K562 (cell line): ENCODE results near the gene AKT3. TPM values are rescaled to one million over a fixed set of nuclear protein-coding genes. Genes with fewer than 3 reads are reported as not detected.

Experiments
- ATAC-seq: fragments of 200-7000 bp; cut with Tn5 transposase; 3 replicates; pipeline ENCODE4 v1.9.1; 2020; ENCODE audit warnings: moderate library complexity
- BruUV-seq: library from RNA; stranded (reverse); fragments of 400-500 nt; replicated peaks from 2 replicates; lab custom pipeline; 2021; lab: Mats Ljungman, UMichigan
- CTCF ChIA-PET: fragments of 300-600 bp; formaldehyde crosslinking; extraction: SDS; loops from one replicate; lab custom pipeline; 2021; ENCODE audit warnings: low intra/inter-chr PET ratio; lab: Yijun Ruan, JAX
- POLR2A ChIA-PET: fragments of 300-600, 350-650 bp; sonication (Branson Sonifier 250); formaldehyde crosslinking; extraction: SDS; loops from one replicate; lab custom pipeline; 2021; ENCODE audit warnings: antibody characterized with exemption, inconsistent platforms; lab: Yijun Ruan, JAX
- DNase-seq, 4 experiments: peaks; one replicate each; pipeline versions ENCODE4 v3.0.0 to v3.0.0-alpha.2; 2011 to 2018; ENCODE audit warnings: low spot score in 3 of 4, mixed read lengths in 3 of 4; ENCODE audit errors: extremely low read depth in 1 of 4
- FAIRE-seq: peaks from 2 replicates; lab custom pipeline; 2011; peaks lifted over from hg19 to GRCh38; lab: Jason Lieb, UNC
- H2AFZ ChIP-seq: 2 replicates; pipeline ENCODE4 v1.6.0; 2011; ENCODE audit warnings: low read depth, low read length, control low read depth, inconsistent platforms
- H3K27ac ChIP-seq: fragments of 200-600 bp; 3 replicates; pipeline ENCODE4 v1.8.0; 2011; ENCODE audit warnings: low read depth, mild to moderate bottlenecking, control low read depth, inconsistent platforms, low read length, moderate library complexity, mixed read lengths; ENCODE audit errors: extremely low read depth
- H3K27me3 ChIP-seq, 2 experiments: fragments of 300-600 bp in 1 of 2; 2 replicates in 1 of 2; 3 replicates in 1 of 2; pipeline versions ENCODE4 v1.6.0 to v1.8.0; 2011; ENCODE audit warnings: inconsistent platforms in 2 of 2, low read length in 2 of 2, mild to moderate bottlenecking in 1 of 2, mixed read lengths in 1 of 2, moderate library complexity in 1 of 2; ENCODE audit not compliant: control insufficient read depth in 2 of 2, insufficient read depth in 2 of 2
- H3K36me3 ChIP-seq: fragments of 300-600 bp; 3 replicates; pipeline ENCODE4 v1.8.0; 2011; ENCODE audit warnings: mild to moderate bottlenecking, low read length, inconsistent platforms; ENCODE audit not compliant: control insufficient read depth, insufficient read depth
- H3K4me1 ChIP-seq, 2 experiments: fragments of 200-600 bp in 1 of 2; replicated peaks in 1 of 2; 2 replicates in 1 of 2; 3 replicates in 1 of 2; pipeline versions ENCODE4 v1.5.1 to v1.8.0; 2011; ENCODE audit warnings: inconsistent platforms in 2 of 2, low read length in 2 of 2, mild to moderate bottlenecking in 1 of 2, mixed read lengths in 1 of 2, moderate library complexity in 1 of 2; ENCODE audit not compliant: control insufficient read depth in 2 of 2, insufficient read depth in 2 of 2
- H3K4me2 ChIP-seq: 2 replicates; pipeline ENCODE4 v1.6.1; 2011; ENCODE audit warnings: low read length, control low read depth, inconsistent platforms, mixed read lengths; ENCODE audit not compliant: insufficient read depth
- H3K4me3 ChIP-seq: fragments of 200-600 bp; sonication (generic), shearing (Covaris generic); 2 replicates; pipeline ENCODE4 v1.5.1; 2016; ENCODE audit warnings: control low read depth, inconsistent platforms
- H3K79me2 ChIP-seq: fragments of 200-600 bp; 3 replicates; pipeline ENCODE4 v1.8.0; 2011; ENCODE audit warnings: low read length, inconsistent platforms; ENCODE audit not compliant: control insufficient read depth, insufficient read depth
- H3K9ac ChIP-seq, 2 experiments: 2 replicates each; pipeline versions ENCODE4 v1.6.0 to v1.6.1; 2011; ENCODE audit warnings: low read depth in 2 of 2, low read length in 2 of 2, control low read depth in 1 of 2, inconsistent platforms in 1 of 2, mild to moderate bottlenecking in 1 of 2, mixed read lengths in 1 of 2; ENCODE audit not compliant: insufficient read depth in 1 of 2
- H3K9me1 ChIP-seq: one replicate; pipeline ENCODE4 v1.6.0; 2011; ENCODE audit warnings: inconsistent platforms, mild to moderate bottlenecking, low read length, moderate library complexity; ENCODE audit not compliant: control insufficient read depth, insufficient read depth
- H3K9me3 ChIP-seq: replicated peaks from 2 replicates; pipeline ENCODE4 v1.5.1; 2011; ENCODE audit warnings: low read depth, low read length, inconsistent platforms; ENCODE audit not compliant: control insufficient read depth, insufficient read depth
- H4K20me1 ChIP-seq: replicated peaks from 2 replicates; pipeline ENCODE4 v1.6.1; 2011; ENCODE audit warnings: low read length, inconsistent platforms, mixed read lengths; ENCODE audit not compliant: control insufficient read depth, insufficient read depth
- CEBPZ ChIP-seq: fragments of 150-350 bp; IDR thresholded peaks from 2 replicates; pipeline ENCODE4 v1.6.1; 2014; ENCODE audit warnings: low read depth, mild to moderate bottlenecking, low read length, borderline replicate concordance
- ELF4 ChIP-seq: fragments of 450-650 bp; formaldehyde crosslinking; IDR thresholded peaks from 2 replicates; pipeline ENCODE4 v1.4.0; 2022; ENCODE audit warnings: missing genetic modification characterization
- KHSRP ChIP-seq: fragments of 450-650 bp; IDR thresholded peaks from 2 replicates; pipeline ENCODE4 v1.6.1; 2017
- NFYB ChIP-seq: IDR thresholded peaks from 2 replicates; pipeline ENCODE4 v1.6.1; 2011; ENCODE audit warnings: mild to moderate bottlenecking, moderate library complexity; ENCODE audit not compliant: insufficient read length; ENCODE audit errors: extremely low read depth
- NUFIP1 ChIP-seq: fragments of 450-650 bp; IDR thresholded peaks from 2 replicates; pipeline ENCODE4 v1.6.1; 2018; ENCODE audit not compliant: partially characterized antibody
- SMC3 ChIP-seq: conservative IDR thresholded peaks from 2 replicates; pipeline ENCODE4 v1.6.1; 2011; ENCODE audit warnings: low read depth, low read length, improper control_type of control experiment; ENCODE audit not compliant: insufficient read depth
- SRSF7 ChIP-seq: fragments of 200-400 bp; formaldehyde crosslinking; optimal IDR thresholded peaks from 2 replicates; pipeline ENCODE3; 2017; ENCODE audit warnings: mild to moderate bottlenecking, low read depth, low read length
- TAF9B ChIP-seq: fragments of 450-650 bp; IDR thresholded peaks from 2 replicates; pipeline ENCODE4 v1.6.1; 2018; ENCODE audit warnings: mild to moderate bottlenecking; ENCODE audit not compliant: partially characterized antibody
- TRIM28 ChIP-seq: fragments of 450-650 bp; IDR thresholded peaks from 2 replicates; pipeline ENCODE4 v1.6.1; 2017
- U2AF2 ChIP-seq: fragments of 200-400 bp; formaldehyde crosslinking; optimal IDR thresholded peaks from 2 replicates; pipeline ENCODE3; 2017; ENCODE audit warnings: low read depth, mild to moderate bottlenecking, low read length
- ZBTB43 ChIP-seq: sonication (generic); formaldehyde crosslinking; IDR thresholded peaks from 2 replicates; pipeline ENCODE4 v1.8.0; 2023; ENCODE audit warnings: mild to moderate bottlenecking, missing genetic modification reagents
- ZEB2 ChIP-seq: fragments of 450-650 bp; IDR thresholded peaks from 2 replicates; pipeline ENCODE4 v1.6.1; 2016
- ZNF140 ChIP-seq: fragments of 250-450 bp; sonication (Bioruptor Pico); IDR thresholded peaks from 2 replicates; pipeline ENCODE4 v1.8.0; 2021; ENCODE audit warnings: moderate library complexity, mild to moderate bottlenecking, inconsistent platforms
- ZNF766 ChIP-seq: fragments of 200-800 bp; sonication (Bioruptor generic); conservative IDR thresholded peaks from 2 replicates; pipeline ENCODE4 v1.6.1; 2016; ENCODE audit warnings: missing genetic modification characterization, missing compliant biosample characterization
- WGBS: fragments of 100-300 bp; shearing (Covaris generic); methylation state at CpG from one replicate; pipeline ENCODE4 v1.1.6; 2016; ENCODE audit warnings: low coverage, mixed read lengths; ENCODE audit not compliant: insufficient coverage; ENCODE audit errors: missing lambda C conversion rate; 5-methylcytosine and 5-hydroxymethylcytosine counted together
- in situ Hi-C: fragments of 300-500 bp; cut with MboI; formaldehyde crosslinking; loops from 4 replicates; pipeline ENCODE4 v1.15.0; 2018; ENCODE audit warnings: inconsistent platforms, mixed read lengths
- intact Hi-C: fragments of 100-400 bp; cut with micrococcal nuclease; formaldehyde crosslinking; loops from 2 replicates; pipeline ENCODE4 v1.14.2; 2022
- polyA plus RNA-seq, 8 experiments: library from polyadenylated mRNA; depleted of rRNA in 4 of 8; stranded (reverse) in 5 of 8; unstranded in 3 of 8; fragments of >200 nt; fragmentation: Nextera tagmentation in 2 of 8; fragmentation: Illumina TruSeq in 1 of 8; extraction: Ambion mirVana in 2 of 8; extraction: Trizol in 1 of 8; gene quantifications; 2 replicates each; pipeline versions ENCODE4 v1.2.1 to v1.2.3, GENCODE V29; 2011 to 2014; ENCODE audit warnings: inconsistent platforms in 1 of 8, missing spikeins in 1 of 8
- total RNA-seq, 7 experiments: library from RNA; depleted of rRNA in 6 of 7; stranded (reverse); fragments of >200 nt in 6 of 7; fragmentation: Illumina TruSeq in 2 of 7; extraction: Trizol in 2 of 7; gene quantifications; 2 replicates each; pipeline versions ENCODE4 v1.2.1 to v1.2.3, GENCODE V29; 2011 to 2021; ENCODE audit warnings: low replicate concordance in 1 of 7

The AKT3 gene
- total and polyA plus RNA-seq, 9 of the 15 experiments (the other 6 are each of a cell fraction or from before 2014, with no cell fraction given): 0.04 to 0.54 (median 0.18) TPM; not detected in 1

GRCh38 chr1:243508943-243509342 lies 341.1 kb downstream of the AKT3 start:
- H3K9ac ChIP-seq: no peak overlapping the region
- in situ Hi-C loops: no loop called here
- TF ChIP-seq SRSF7 (no peak), ZNF766 (CRISPR knock-in tag) (no peak), ZEB2 (no peak), NFYB (no peak), ELF4 (CRISPR knock-in tag) (no peak), SMC3 (no peak), TAF9B (no peak), U2AF2 (no peak), TRIM28 (no peak), NUFIP1 (no peak), ZBTB43 (CRISPR knock-in tag) (no peak), KHSRP (no peak), ZNF140 (no peak), CEBPZ (no peak)
- TF ChIP-seq, all 486 proteins: peak for 0
- POLR2A ChIA-PET: no interaction called here
- Histone ChIP-seq H3K4me3 (no peak overlapping the region), H3K27me3 (peaks cover 15 to 40% of the 10 kb centered on the region in 2 experiments; a peak in 4 of 5 replicates), H4K20me1 (no peaks in the 10 kb centered on the region), H3K79me2 (no peaks in the 10 kb centered on the region), H2AFZ (no peak overlapping the region), H3K27ac (no peak overlapping the region), H3K4me2 (no peak overlapping the region), H3K4me1 (peaks cover 0 to 16% of the 10 kb centered on the region in 2 experiments; a peak in 3 of 5 replicates), H3K9me1 (no peaks in the 10 kb centered on the region), H3K36me3 (no peaks in the 10 kb centered on the region), H3K9me3 (no peaks in the 10 kb centered on the region)
- BruUV-seq: no TSS peak
- FAIRE-seq (no peak), DNase-seq (no peak), ATAC-seq (no peak)
- CTCF ChIA-PET: no interaction called here
- intact Hi-C loops: no loop called here
- WGBS: 5% methylated on average over 1 of the region's 1 CpG
